Measurements from ENCODE around the gene ZFHX3. TPM values are rescaled to one million over a fixed set of nuclear protein-coding genes. Genes with fewer than 3 reads are reported as not detected.

Gene ZFHX3
- total and polyA plus RNA-seq, 2 donors (not counting 3 experiments of a cell fraction or from before 2014, with no cell fraction given), result 3.7 to 18.8 TPM

DNA sequence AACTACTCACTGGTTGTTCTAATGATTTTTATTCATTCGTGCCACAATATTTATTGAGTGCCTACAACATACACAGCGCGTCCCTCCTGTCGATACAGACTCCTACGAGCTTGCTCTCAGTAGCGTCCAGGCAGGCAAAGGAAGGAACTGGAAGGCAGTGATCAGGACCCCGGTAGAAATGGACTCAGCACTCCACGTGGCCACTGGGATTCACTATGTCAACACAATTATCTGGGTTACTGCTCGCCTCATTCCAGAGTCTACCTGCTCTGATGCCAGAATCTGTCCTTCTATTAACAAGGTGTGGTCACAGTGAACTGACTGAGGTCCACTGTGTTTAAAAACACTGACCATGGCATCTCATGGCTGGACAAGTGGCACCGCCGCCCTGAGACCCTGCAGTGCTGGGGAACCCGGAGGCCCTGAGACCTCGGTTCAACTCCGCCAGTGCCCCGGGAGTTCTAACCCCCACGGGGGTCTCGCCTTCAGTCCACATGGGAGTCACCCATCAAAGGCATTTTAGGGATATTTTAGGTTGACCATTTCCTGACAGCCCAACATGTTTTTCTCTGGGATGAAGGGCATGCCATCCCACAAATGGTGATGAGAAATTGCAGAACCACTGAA lies 71.4 kb downstream of the ZFHX3 start:
- Histone ChIP-seq H3K4me3 (replicated peaks in 1 of 3; ENCODE audit: insufficient read depth in 1 of 3, low read depth in 1 of 3, low read length in 3 of 3) (no peak overlapping the region), H4K20me1 (replicated peaks; ENCODE audit: control insufficient read depth, extremely low read depth, insufficient read depth, low read length) (peaks cover 3% of the 10 kb centered on the region), H3K79me2 (ENCODE audit: control insufficient read depth, insufficient read depth, low read length) (peaks cover 16% of the 10 kb centered on the region), H3K27me3 (ENCODE audit: control insufficient read depth in 2 of 2, insufficient read depth in 2 of 2, low read length in 2 of 2) (no peaks in the 10 kb centered on the region), H3K9me1 (replicated peaks; ENCODE audit: control insufficient read depth, extremely low read depth, insufficient read depth, low read length) (no peaks in the 10 kb centered on the region), H2AFZ (ENCODE audit: low read depth, low read length) (no peak overlapping the region), H3K9me3 (replicated peaks; ENCODE audit: control insufficient read depth, insufficient read depth, low read length) (no peaks in the 10 kb centered on the region), H3K4me2 (ENCODE audit: insufficient read depth, low read length) (no peak overlapping the region), H3K9ac (replicated peaks; ENCODE audit: extremely low read depth, insufficient read depth, low read length) (no peak overlapping the region), H3K4me1 (ENCODE audit: control insufficient read depth, extremely low read depth, insufficient read depth, low read length) (peaks cover 18% of the 10 kb centered on the region), H3K36me3 (ENCODE audit: control insufficient read depth in 2 of 2, extremely low read depth in 1 of 2, insufficient read depth in 2 of 2, low read length in 2 of 2) (no peaks in the 10 kb centered on the region), H3K27ac (ENCODE audit: insufficient read depth, low read depth, low read length) (no peak overlapping the region)
- POLR2A ChIA-PET, result no interaction called here
- intact Hi-C loops (cut with micrococcal nuclease), result no loop called here
- dilution Hi-C loops (cut with MboI; ENCODE audit: extremely low pct_ligation_motif_present, low sequenced_read_pairs), result no loop called here
- DNase-seq (ENCODE audit: low read depth, low spot score), result no peak
- TF ChIP-seq EZH2 (IDR thresholded peaks at IDR 0.05; ENCODE audit: borderline replicate concordance, low read depth, low read length, severe bottlenecking) (no peak), CTCF (IDR thresholded peaks at IDR 0.05; ENCODE audit: extremely low read depth in 1 of 2, insufficient read depth in 1 of 2, low read depth in 1 of 2, low read length in 2 of 2) (no peak)
- CTCF ChIA-PET, result interaction anchor here (0.9 kb wide), 1 partner anchor 16 kb away, joined by 3 read pairs; no protein-coding TSS in a partner anchor
- no peak for FAIRE-seq
- no TSS peak for BruUV-seq (replicated peaks)

DNA sequence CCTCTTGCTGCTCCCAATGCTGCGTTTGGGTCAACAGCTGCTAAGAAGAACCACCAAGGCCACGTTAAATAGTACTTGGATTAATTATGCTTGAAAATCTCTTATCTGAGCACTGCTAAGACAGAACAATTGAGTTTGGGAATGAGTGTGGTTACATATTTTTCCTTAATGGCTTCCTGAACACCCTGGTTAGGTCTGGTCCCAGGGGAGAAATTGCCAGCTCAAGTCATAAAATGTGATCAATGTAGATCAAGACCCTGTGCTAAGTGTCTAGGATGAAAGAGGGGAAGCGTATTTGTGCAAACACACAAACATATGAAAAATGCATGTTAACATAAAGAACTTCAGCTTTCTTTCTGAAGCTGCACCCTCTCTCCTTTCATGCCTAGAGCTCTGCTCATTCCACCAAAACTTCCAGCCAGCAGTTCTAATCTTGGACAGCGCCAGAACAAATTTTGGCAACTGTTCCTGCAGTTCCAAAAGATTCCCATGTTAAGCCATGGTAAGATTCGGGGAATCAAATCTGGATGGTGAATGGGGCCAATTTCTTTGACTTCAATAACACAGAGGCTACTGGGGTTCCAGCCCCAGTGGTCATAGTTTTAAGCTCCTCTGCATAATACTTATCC lies 72.0 kb downstream of the ZFHX3 start:
- H4K20me1 ChIP-seq (replicated peaks; ENCODE audit: control insufficient read depth, extremely low read depth, insufficient read depth, low read length), result peaks cover 3% of the 10 kb centered on the region
- DNase-seq (ENCODE audit: low read depth, low spot score), result no peak
- H3K4me2 ChIP-seq (ENCODE audit: insufficient read depth, low read length), result no peak overlapping the region
- peaks cover 18% of the 10 kb centered on the region for H3K4me1 ChIP-seq (ENCODE audit: control insufficient read depth, extremely low read depth, insufficient read depth, low read length)
- no peak overlapping the region for H3K9ac ChIP-seq (replicated peaks; ENCODE audit: extremely low read depth, insufficient read depth, low read length)
- H2AFZ ChIP-seq (ENCODE audit: low read depth, low read length), result no peak overlapping the region
- no peak overlapping the region for H3K4me3 ChIP-seq (replicated peaks in 1 of 3; ENCODE audit: insufficient read depth in 1 of 3, low read depth in 1 of 3, low read length in 3 of 3)
- no peaks in the 10 kb centered on the region for H3K36me3 ChIP-seq (ENCODE audit: control insufficient read depth in 2 of 2, extremely low read depth in 1 of 2, insufficient read depth in 2 of 2, low read length in 2 of 2)
- no peak overlapping the region for H3K27ac ChIP-seq (ENCODE audit: insufficient read depth, low read depth, low read length)
- no peaks in the 10 kb centered on the region for H3K9me1 ChIP-seq (replicated peaks; ENCODE audit: control insufficient read depth, extremely low read depth, insufficient read depth, low read length)
- H3K9me3 ChIP-seq (replicated peaks; ENCODE audit: control insufficient read depth, insufficient read depth, low read length), result no peaks in the 10 kb centered on the region
- no peak for FAIRE-seq
- ChIA-PET POLR2A (no interaction called here), CTCF (interaction anchor here (0.6 to 1.1 kb wide), 4 partner anchors 15 to 194 kb away, joined by 3 read pairs; no protein-coding TSS in a partner anchor)
- no TSS peak for BruUV-seq (replicated peaks)
- intact Hi-C loops (cut with micrococcal nuclease) (no loop called here), dilution Hi-C loops (cut with MboI; ENCODE audit: extremely low pct_ligation_motif_present, low sequenced_read_pairs) (no loop called here)
- no peaks in the 10 kb centered on the region for H3K27me3 ChIP-seq (ENCODE audit: control insufficient read depth in 2 of 2, insufficient read depth in 2 of 2, low read length in 2 of 2)
- TF ChIP-seq MYC (IDR thresholded peaks at IDR 0.05; ENCODE audit: low read depth, low read length) (no peak), POLR2A (IDR thresholded peaks at IDR 0.05; ENCODE audit: low read depth, low read length) (no peak), GATA2 (IDR thresholded peaks at IDR 0.05; ENCODE audit: insufficient read depth, insufficient read length, low read depth, low read length) (no peak), CTCF (IDR thresholded peaks at IDR 0.05; ENCODE audit: extremely low read depth in 1 of 2, insufficient read depth in 1 of 2, low read depth in 1 of 2, low read length in 2 of 2) (no peak), EZH2 (IDR thresholded peaks at IDR 0.05; ENCODE audit: borderline replicate concordance, low read depth, low read length, severe bottlenecking) (no peak)
- peaks cover 19% of the 10 kb centered on the region for H3K79me2 ChIP-seq (ENCODE audit: control insufficient read depth, insufficient read depth, low read length)

Measured in endothelial cell of umbilical vein (primary cell).